Measurements from ENCODE around the gene SNX1.

The SNX1 gene

GRCh38 chr15:64095795-64096667, at the start of gene SNX1:
Gene SNX1 (plus strand): TSS chr15:64095982. CDS start chr15:64096014, 32 bp downstream.
- peaks cover 68% of the 10 kb centered on the region for H3K4me1 ChIP-seq (ENCODE audit: insufficient read depth, low read length, poor library complexity, severe bottlenecking)

GRCh38 chr15:64046421-64047153, 49.2 kb upstream of the SNX1 start, which contains the start of gene DAPK2:
Gene DAPK2 (minus strand): TSS chr15:64046485. CDS start chr15:64040261, 6,224 bp downstream.
- Histone ChIP-seq H3K4me2 (ENCODE audit: low read depth, low read length, poor library complexity, severe bottlenecking) (no peak within 1 kb of the TSS), H2AFZ (ENCODE audit: low read length) (no peak within 1 kb of the TSS), H3K27me3 (ENCODE audit: insufficient read depth, low read length, poor library complexity, severe bottlenecking) (no peaks in the 10 kb centered on the region), H3K9ac (ENCODE audit: low read depth, low read length, poor library complexity, severe bottlenecking) (no peak within 1 kb of the TSS), H3K4me1 (ENCODE audit: insufficient read depth, low read length, poor library complexity, severe bottlenecking) (no peaks in the 10 kb centered on the region), H3K4me3 (ENCODE audit: low read length, poor library complexity, severe bottlenecking) (no peak within 1 kb of the TSS), H3K9me3 (ENCODE audit: insufficient read depth, low read depth, low read length) (no peaks in the 10 kb centered on the region), H3K9me2 (replicated peaks; ENCODE audit: low read depth, low read length) (no peaks in the 10 kb centered on the region), H4K20me1 (ENCODE audit: insufficient read depth, low read length, poor library complexity, severe bottlenecking) (no peaks in the 10 kb centered on the region), H3K79me2 (ENCODE audit: insufficient read depth, low read length) (no peaks in the 10 kb centered on the region), H3K36me3 (ENCODE audit: insufficient read depth, low read length) (no peaks in the 10 kb centered on the region), H3F3A (ENCODE audit: low read depth) (no peaks in the 10 kb centered on the region)
- TF ChIP-seq EZH2phosphoT487 (IDR thresholded peaks at IDR 0.05; ENCODE audit: borderline replicate concordance) (no peak), CTCF (conservative IDR thresholded peaks at IDR 0.05; ENCODE audit: low read length) (peak; percentile 24; the same call in 1 of the 2 replicates)

More at GRCh38 chr15:64095795-64096667, at the start of gene SNX1:
- Histone ChIP-seq H3K9me3 (ENCODE audit: insufficient read depth, low read depth, low read length) (no peaks in the 10 kb centered on the region), H3K4me3 (ENCODE audit: low read length, poor library complexity, severe bottlenecking) (peak within 1 kb of the TSS; percentile 85), H3F3A (ENCODE audit: low read depth) (no peaks in the 10 kb centered on the region), H3K9me2 (replicated peaks; ENCODE audit: low read depth, low read length) (no peaks in the 10 kb centered on the region), H3K79me2 (ENCODE audit: insufficient read depth, low read length) (peaks cover 88% of the 10 kb centered on the region), H2AFZ (ENCODE audit: low read length) (peak within 1 kb of the TSS; percentile 89), H4K20me1 (ENCODE audit: insufficient read depth, low read length, poor library complexity, severe bottlenecking) (peaks cover 57% of the 10 kb centered on the region), H3K4me2 (ENCODE audit: low read depth, low read length, poor library complexity, severe bottlenecking) (peak within 1 kb of the TSS; percentile 90), H3K36me3 (ENCODE audit: insufficient read depth, low read length) (no peaks in the 10 kb centered on the region), H3K27me3 (ENCODE audit: insufficient read depth, low read length, poor library complexity, severe bottlenecking) (no peaks in the 10 kb centered on the region), H3K9ac (ENCODE audit: low read depth, low read length, poor library complexity, severe bottlenecking) (peak within 1 kb of the TSS; percentile 89)
- TF ChIP-seq CTCF (conservative IDR thresholded peaks at IDR 0.05; ENCODE audit: low read length), result no peak

GRCh38 chr15:64048781-64049460, 46.9 kb upstream of the SNX1 start:
- H3K36me3 ChIP-seq (ENCODE audit: insufficient read depth, low read length), result no peaks in the 10 kb centered on the region
- H2AFZ ChIP-seq (ENCODE audit: low read length), result no peak overlapping the region
- no peaks in the 10 kb centered on the region for H3K9me2 ChIP-seq (replicated peaks; ENCODE audit: low read depth, low read length)
- no peaks in the 10 kb centered on the region for H3K9me3 ChIP-seq (ENCODE audit: insufficient read depth, low read depth, low read length)
- no peaks in the 10 kb centered on the region for H3K79me2 ChIP-seq (ENCODE audit: insufficient read depth, low read length)
- TF ChIP-seq CTCF (conservative IDR thresholded peaks at IDR 0.05; ENCODE audit: low read length), result no peak
- no peak for TF ChIP-seq EZH2phosphoT487 (IDR thresholded peaks at IDR 0.05; ENCODE audit: borderline replicate concordance)
- H3K27me3 ChIP-seq (ENCODE audit: insufficient read depth, low read length, poor library complexity, severe bottlenecking), result no peaks in the 10 kb centered on the region
- no peaks in the 10 kb centered on the region for H3F3A ChIP-seq (ENCODE audit: low read depth)
- no peaks in the 10 kb centered on the region for H3K4me1 ChIP-seq (ENCODE audit: insufficient read depth, low read length, poor library complexity, severe bottlenecking)
- H3K4me2 ChIP-seq (ENCODE audit: low read depth, low read length, poor library complexity, severe bottlenecking), result no peak overlapping the region
- H4K20me1 ChIP-seq (ENCODE audit: insufficient read depth, low read length, poor library complexity, severe bottlenecking), result no peaks in the 10 kb centered on the region
- H3K4me3 ChIP-seq (ENCODE audit: low read length, poor library complexity, severe bottlenecking), result no peak overlapping the region
- no peak overlapping the region for H3K9ac ChIP-seq (ENCODE audit: low read depth, low read length, poor library complexity, severe bottlenecking)

Measured in Loucy (cell line).